Hematopoietic multipotent progenitor cell treated with erythropoietin and hydrocortisone succinate and interleukin-3 and kit ligand, for 15 days (in vitro differentiated cells): ENCODE data around the gene CFAP70.

ENCODE experiments used
- DNase-seq: peaks from one replicate; pipeline ENCODE4 v3.0.0-alpha.2; 2015; ENCODE audit warnings: low spot score

Gene CFAP70

GRCh38 chr10:73215749-73216148 lies 142.9 kb downstream of the CFAP70 start:
- DNase-seq: no peak

GRCh38 chr10:73211106-73211811 lies 147.4 kb downstream of the CFAP70 start:
- DNase-seq: no peak

DNA sequence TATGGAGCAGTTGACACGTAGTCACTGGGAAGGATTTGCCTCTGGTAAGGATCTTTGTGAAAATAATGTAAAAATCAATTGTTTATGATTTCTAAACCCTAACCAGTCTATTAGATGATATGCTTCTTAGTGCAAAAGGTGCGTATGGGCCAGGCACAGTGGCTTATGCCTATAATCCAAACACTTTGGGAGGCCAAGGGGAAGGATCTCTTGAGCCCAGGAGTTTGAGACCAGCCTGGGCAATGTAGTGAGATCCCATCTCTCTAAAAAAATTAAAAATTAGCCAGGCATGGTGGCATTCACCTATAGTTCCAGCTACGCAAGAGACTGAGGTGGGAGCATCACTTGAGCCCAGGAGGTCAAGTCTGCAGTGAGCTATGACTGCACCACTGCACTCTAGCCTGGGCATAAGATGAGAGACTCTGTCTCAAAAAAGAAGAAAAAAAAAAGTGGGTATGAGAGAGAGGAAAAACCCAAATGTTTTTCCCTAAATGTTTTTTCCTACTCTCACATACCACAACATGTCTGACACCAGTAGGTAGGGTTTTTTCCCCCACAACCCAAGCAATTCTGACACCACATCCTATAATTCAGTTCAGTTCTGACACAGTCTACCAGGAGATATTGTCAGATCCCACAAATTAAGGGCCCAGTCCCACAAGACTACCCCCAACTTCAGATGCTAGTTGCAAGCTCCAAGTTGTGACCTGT lies 148.1 kb downstream of the CFAP70 start:
- DNase-seq: no peak

GRCh38 chr10:73209705-73210104 lies 149.0 kb downstream of the CFAP70 start:
- DNase-seq: no peak

GRCh38 chr10:73207883-73208282 lies 150.8 kb downstream of the CFAP70 start:
- DNase-seq: no peak

GRCh38 chr10:73206385-73206784 lies 152.3 kb downstream of the CFAP70 start:
- DNase-seq: no peak

GRCh38 chr10:73205890-73206289 lies 152.8 kb downstream of the CFAP70 start:
- no peak for DNase-seq

DNA sequence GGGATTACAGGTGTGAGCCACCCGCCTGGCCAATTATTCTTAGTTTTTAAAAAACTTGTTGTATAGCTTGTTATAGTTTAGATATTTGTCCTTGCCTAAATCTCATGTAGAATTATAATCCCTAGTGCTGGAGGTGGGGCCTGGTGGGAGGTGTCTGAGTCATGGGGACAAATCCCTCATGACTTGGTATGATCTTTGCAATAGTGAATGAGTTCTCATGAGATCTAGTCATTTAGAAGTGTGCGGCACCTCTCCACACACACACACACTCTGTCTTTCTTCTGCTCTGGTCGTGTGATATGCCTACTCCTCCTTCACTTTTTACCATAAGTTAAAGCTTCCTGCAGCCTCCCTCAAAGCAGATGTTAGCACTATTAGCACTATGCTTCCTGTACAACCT lies 153.6 kb downstream of the CFAP70 start:
- DNase-seq: no peak
